Nucleus accumbens (tissue), 56 donors: ENCODE results near the gene ADAMTS12.

ENCODE experiments used
- DNase-seq, 56 donors: peaks; one replicate each; lab custom pipeline; 2025; lab: John Stamatoyannopoulos, UW

Gene ADAMTS12

GRCh38 chr5:33675958-33676464, 215.8 kb downstream of the ADAMTS12 start:
- DNase-seq, result no peak

GRCh38 chr5:33671700-33672291, 220.0 kb downstream of the ADAMTS12 start:
- no peak for DNase-seq

DNA sequence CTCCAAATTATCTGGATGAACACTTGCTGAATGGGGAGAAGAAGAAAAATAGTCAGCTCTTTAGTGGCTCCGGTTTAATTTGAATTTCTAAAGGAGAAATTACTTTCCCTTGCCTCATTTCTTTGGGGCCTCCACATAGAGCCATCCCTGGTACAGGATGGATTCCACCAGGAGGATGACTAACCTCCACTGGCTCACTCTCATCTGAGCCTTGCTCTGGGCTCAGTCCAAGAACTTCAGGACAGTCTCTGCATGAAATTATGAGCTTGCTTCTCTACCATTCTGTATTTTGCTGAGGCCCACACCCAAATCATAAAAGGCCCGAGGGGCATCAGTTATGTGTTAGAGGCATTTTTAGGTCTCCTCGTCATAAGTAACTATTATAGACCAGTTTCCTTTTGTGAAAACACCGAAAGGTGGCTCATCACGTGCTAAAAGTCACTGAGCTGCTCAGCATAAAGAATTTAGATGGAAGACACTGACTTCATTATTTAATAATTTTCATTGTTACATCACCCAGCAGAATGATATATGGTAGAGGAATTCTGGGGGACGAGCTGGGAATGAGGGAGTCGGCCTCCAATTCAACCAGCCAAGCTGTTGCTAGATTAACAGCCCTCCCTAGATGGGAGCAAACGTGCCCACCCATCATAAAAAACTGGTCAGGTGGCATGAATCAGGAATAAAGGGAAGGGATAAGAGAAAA, 228.9 kb downstream of the ADAMTS12 start:
- DNase-seq, result no peak

DNA sequence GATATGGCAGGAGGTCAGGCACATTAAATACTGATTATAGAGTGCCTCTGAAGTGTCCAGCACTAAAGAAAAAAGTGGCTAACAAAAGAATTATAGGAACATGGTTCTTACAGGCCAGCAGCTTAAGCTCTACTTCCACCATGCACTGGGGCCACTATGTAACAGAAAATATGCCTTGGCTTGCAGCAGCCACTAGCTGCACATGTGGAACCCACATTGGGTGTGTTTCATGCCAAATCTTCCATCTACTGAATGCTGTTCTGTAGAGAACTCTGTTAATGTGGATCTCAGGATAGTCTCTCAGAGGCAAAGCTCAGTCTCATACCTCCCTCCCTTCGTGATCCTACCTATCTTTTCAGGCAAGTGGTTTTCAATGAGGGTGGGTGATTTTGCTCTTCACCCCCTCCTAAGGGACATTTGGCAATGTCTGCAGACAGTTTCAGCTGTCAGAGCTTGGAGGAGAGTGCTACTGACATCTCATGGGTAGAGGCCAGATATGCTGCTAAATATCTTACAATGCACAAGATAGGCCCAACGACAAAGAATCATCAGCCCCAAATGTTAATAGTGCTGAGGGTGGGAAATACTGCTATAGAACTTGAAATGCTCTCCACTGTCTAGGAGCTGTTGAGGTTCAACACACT, 232.1 kb downstream of the ADAMTS12 start:
- no peak for DNase-seq

DNA sequence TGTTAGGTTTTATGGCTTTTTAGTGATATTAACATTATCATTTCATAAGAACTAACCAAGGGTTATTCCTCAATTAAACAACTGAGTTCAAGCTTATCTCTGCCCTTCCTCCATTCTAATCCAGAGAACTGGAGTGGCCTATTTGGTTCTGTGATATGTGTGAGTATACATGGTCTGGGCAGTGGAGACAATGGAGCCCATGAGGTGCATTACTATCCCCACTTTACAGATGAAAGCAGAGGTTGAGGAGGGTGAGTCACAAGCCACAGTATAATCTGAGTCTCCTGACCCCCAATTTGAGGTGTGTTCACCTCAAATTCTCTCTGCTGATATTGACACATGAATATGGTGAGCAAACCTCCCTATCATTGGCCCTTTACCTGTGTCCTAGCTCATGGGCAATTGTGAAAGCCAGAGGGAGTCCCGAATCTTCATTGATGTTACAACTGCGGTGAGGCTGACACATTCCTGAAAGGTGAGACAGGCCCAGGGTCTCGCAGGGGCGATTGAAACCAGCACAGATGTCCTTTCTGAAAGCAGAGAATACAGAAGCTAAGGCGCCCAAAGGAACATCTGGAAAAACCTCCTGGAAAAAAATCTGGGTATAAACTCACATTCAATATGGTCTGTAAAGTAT, 233.9 kb downstream of the ADAMTS12 start:
- no peak for DNase-seq

GRCh38 chr5:33657176-33657575, 234.6 kb downstream of the ADAMTS12 start:
- DNase-seq, result no peak

DNA sequence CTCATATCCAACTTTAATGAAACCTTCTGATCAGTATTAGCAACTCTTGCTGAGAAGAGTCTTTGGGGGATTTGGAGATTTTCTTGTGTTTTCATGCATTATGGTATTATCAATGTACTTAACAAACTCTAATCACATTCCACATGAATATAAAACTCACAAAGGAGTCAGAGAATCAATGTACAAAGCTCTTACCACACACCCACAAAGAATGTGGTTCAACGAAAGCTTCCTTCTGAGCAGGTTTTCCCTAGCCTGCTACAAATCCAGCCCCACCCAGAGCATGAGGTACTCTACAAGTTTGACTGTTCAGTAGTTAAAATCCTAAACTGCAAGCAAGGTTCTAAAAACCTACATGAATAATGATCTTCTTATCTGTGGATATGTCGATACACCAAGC, 240.9 kb downstream of the ADAMTS12 start:
- DNase-seq, result no peak

GRCh38 chr5:33649549-33650482, 242.0 kb downstream of the ADAMTS12 start:
- no peak for DNase-seq

DNA sequence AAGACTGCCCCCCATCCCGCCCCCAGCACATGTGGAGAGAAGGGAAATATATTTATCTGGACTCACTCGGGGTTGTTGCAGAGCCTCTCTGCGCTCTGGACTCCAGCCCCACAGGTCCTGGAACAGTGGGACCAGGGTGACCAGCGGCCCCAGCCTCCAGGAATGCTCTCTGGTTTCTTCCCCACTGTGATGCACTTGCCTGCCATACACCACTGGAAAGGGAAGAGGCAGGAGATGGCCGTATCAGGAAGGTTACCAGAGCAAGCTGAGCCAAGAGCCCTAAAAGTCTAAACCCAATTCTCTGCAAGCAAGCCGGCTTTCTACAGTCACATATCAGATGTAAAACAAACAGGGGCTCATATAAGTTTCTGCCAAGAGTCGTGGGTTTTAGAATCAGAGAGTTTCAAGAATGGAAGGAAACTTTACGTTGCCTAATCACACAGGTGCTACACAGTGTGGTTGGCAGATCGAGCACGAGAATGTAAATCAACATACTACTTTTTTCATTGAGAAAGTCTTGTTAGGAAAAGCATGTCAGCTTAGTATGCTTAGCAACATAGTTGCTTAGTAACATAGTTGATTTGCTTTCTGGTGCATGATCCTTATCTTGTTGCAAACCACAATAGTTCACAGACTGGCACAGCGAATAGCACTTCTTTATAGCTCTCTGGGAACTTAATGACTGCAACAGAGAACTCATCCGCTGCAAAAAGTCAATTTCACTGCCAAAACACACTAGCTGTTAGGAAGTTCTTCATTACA, 249.9 kb downstream of the ADAMTS12 start:
- no peak for DNase-seq

GRCh38 chr5:33639474-33639873, 252.3 kb downstream of the ADAMTS12 start:
- no peak for DNase-seq

DNA sequence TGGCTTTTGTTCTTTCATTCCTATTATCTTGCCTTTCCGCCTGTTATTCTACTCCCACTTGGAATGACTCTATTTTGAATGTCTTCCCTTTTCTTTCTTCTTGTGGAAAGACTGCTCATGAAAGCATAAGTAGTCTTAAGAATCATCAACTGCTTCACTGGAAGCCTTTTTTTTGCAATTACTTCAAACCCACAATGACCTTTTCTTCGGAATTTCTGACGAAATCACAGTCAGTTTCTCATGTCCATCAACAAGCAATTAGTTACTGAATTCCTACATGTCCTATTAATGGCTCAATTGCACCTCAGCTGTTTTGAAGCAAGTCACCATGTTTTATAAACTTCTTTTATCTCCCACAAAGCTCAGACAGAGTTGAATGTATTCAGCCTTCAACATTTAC, 254.8 kb downstream of the ADAMTS12 start:
- no peak for DNase-seq

DNA sequence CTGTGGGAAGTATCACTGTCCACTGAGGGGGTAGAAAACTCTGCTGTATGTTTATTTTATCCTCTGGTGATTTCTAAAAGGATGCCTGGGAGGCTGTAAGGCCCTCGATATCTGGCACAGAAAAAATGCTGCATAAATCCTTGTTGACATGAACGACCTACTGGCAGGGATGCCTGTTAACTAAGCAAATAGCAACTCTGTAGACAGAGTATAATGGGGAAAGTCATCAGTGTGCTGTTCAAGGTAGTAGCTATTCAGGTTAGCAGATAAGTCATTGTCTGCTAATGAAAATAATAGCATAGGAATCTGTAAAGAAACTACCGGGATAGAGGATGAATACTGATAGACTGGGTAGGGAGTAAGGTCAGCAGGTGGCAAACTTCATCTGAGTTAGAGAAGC, 256.2 kb downstream of the ADAMTS12 start:
- no peak for DNase-seq

- DNase-seq, result no peak
Measured at GRCh38 chr5:33633699-33634098, 258.1 kb downstream of the ADAMTS12 start.

DNA sequence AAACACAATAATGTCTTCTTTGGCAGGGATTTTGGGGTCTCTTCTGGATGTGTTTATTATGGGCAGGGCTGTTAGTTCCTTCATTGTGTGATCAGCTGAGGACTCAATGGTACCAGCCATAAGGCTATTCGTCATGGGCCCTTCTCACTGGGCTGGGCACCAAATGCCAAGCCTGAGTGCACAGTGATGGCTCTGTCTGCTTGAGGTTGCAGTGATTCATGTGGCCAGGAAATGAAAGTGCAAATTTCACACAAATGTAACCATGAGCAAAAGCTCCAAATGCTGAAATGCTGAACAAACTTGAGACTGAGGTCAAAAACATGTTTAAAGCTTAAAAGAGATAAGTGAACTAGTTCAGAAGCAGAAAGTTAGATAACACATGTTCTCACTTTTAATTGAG, 260.0 kb downstream of the ADAMTS12 start:
- DNase-seq, result no peak

- no peak for DNase-seq
Measured at GRCh38 chr5:33631139-33631538, 260.7 kb downstream of the ADAMTS12 start.

- DNase-seq, result no peak
Measured at GRCh38 chr5:33629999-33630398, 261.8 kb downstream of the ADAMTS12 start.

DNA sequence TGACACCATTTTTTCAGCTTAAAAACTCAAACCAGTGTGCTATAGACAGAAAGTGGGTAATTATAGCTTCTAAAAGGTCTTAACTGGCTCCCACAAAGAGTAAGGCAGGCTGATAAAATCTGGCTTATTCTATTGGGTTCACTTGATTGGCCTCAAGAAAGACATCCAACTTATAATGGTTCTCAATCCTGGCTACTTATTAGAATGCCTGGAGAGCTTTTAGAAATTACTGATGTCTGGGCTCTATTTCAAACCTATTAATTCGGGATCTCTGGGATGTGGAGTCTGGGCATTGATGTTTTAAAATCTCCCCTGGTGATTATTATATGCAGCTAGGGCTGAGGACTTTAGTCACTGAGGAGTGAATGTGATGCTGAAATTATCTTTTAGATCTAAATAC, 263.0 kb downstream of the ADAMTS12 start:
- DNase-seq, result no peak

DNA sequence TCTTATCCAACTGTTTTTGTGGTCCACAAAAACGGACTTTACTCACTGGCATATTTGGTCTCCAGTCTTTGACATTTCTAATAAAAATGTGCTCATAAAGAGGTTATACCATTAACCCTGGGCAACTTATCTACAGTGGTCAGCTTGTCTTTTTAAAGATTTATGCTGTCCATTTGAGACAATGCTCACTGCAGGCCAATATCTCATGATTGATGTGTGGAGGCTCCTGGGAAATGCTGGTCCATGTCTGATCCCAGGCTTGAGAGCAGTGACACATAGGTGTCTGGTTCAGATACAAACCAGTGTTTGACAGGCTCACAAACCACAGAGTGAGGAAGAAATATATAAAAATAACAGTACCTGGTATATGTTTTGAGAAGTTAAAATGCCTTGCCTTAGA, 270.3 kb downstream of the ADAMTS12 start:
- no peak for DNase-seq

- no peak for DNase-seq
Measured at GRCh38 chr5:33614039-33614438, 277.8 kb downstream of the ADAMTS12 start.
